Keratinocyte (primary cell): Measurements from ENCODE around the gene DAB1. TPM values are rescaled to one million over a fixed set of nuclear protein-coding genes. Genes with fewer than 3 reads are reported as not detected.

Experiments
- DNase-seq: peaks from one replicate; pipeline ENCODE4 v3.0.0-alpha.2; 2011; ENCODE audit warnings: low read depth, missing footprints, low spot score
- FAIRE-seq: peaks from 2 replicates; lab custom pipeline; 2011; peaks lifted over from hg19 to GRCh38; lab: Jason Lieb, UNC
- H2AFZ ChIP-seq: 2 replicates; pipeline ENCODE4 v1.6.0; 2012; ENCODE audit warnings: low read length, control low read depth, inconsistent platforms; ENCODE audit not compliant: control insufficient read depth
- H3K27ac ChIP-seq: 2 replicates; pipeline ENCODE4 v1.5.1; 2011; ENCODE audit warnings: low read length; ENCODE audit not compliant: control insufficient read depth, insufficient read depth
- H3K27me3 ChIP-seq: 3 replicates; pipeline ENCODE4 v1.6.0; 2011; ENCODE audit warnings: low read length; ENCODE audit not compliant: control insufficient read depth, insufficient read depth; ENCODE audit errors: extremely low read depth
- H3K36me3 ChIP-seq, 2 experiments: 2 replicates in 1 of 2; 3 replicates in 1 of 2; pipeline ENCODE4 v1.5.1; 2011; ENCODE audit warnings: low read length in 2 of 2, mild to moderate bottlenecking in 1 of 2; ENCODE audit not compliant: control insufficient read depth in 2 of 2, insufficient read depth in 2 of 2; ENCODE audit errors: extremely low read depth in 1 of 2
- H3K4me1 ChIP-seq: 3 replicates; pipeline ENCODE4 v1.5.1; 2011; ENCODE audit warnings: low read length; ENCODE audit not compliant: control insufficient read depth, insufficient read depth; ENCODE audit errors: extremely low read depth
- H3K4me2 ChIP-seq: 3 replicates; pipeline ENCODE4 v1.6.0; 2011; ENCODE audit warnings: low read depth, low read length; ENCODE audit not compliant: control insufficient read depth, insufficient read depth; ENCODE audit errors: extremely low read depth
- H3K4me3 ChIP-seq, 3 experiments: fragments of 200-600 bp in 1 of 3; sonication (generic) in 1 of 3; 2 replicates in 2 of 3; 3 replicates in 1 of 3; pipeline ENCODE4 v1.5.1; 2011 to 2016; ENCODE audit warnings: low read length in 3 of 3, mild to moderate bottlenecking in 3 of 3, control low read depth in 2 of 3, inconsistent platforms in 1 of 3, low read depth in 1 of 3, mixed read lengths in 1 of 3, mixed run types in 1 of 3, moderate library complexity in 1 of 3; ENCODE audit not compliant: control insufficient read depth in 2 of 3, insufficient read depth in 2 of 3; ENCODE audit errors: extremely low read depth in 1 of 3
- H3K79me2 ChIP-seq: 2 replicates; pipeline ENCODE4 v1.6.0; 2012; ENCODE audit warnings: low read length; ENCODE audit not compliant: control insufficient read depth, insufficient read depth
- H3K9ac ChIP-seq: 3 replicates; pipeline ENCODE4 v1.6.0; 2011; ENCODE audit warnings: low read length; ENCODE audit not compliant: control insufficient read depth, insufficient read depth; ENCODE audit errors: extremely low read depth
- H3K9me1 ChIP-seq: 3 replicates; pipeline ENCODE4 v1.6.0; 2011; ENCODE audit warnings: low read length; ENCODE audit not compliant: control insufficient read depth, insufficient read depth; ENCODE audit errors: extremely low read depth
- H3K9me3 ChIP-seq: 2 replicates; pipeline ENCODE4 v1.5.1; 2012; ENCODE audit warnings: low read depth, low read length; ENCODE audit not compliant: control insufficient read depth
- H4K20me1 ChIP-seq: 3 replicates; pipeline ENCODE4 v1.6.0; 2011; ENCODE audit warnings: low read length; ENCODE audit not compliant: control insufficient read depth, insufficient read depth; ENCODE audit errors: extremely low read depth
- EZH2 ChIP-seq: IDR thresholded peaks from one replicate; pipeline ENCODE4 v1.6.1; 2012; ENCODE audit warnings: inconsistent platforms, mild to moderate bottlenecking, low read length, moderate library complexity
- dilution Hi-C: fragments of 300-500 bp; cut with MboI; formaldehyde crosslinking; loops from one replicate; pipeline ENCODE4 v1.7.0; 2020; ENCODE audit warnings: low sequenced_read_pairs; ENCODE audit not compliant: extremely low pct_ligation_motif_present
- polyA plus RNA-seq, 5 experiments: library from polyadenylated mRNA; depleted of rRNA in 3 of 5; stranded (reverse) in 3 of 5; stranded (forward) in 1 of 5; unstranded in 1 of 5; fragments of >200 nt; gene quantifications; 1 replicate in 1 of 5; 2 replicates in 3 of 5; 3 replicates in 1 of 5; pipeline versions ENCODE4 v1.2.1 to v1.2.3, GENCODE V29; 2011 to 2012; ENCODE audit warnings: missing spikeins in 2 of 5, low read depth in 1 of 5, low replicate concordance in 1 of 5
- TF ChIP-seq, protein P1 (sequence below), 3 experiments: IDR thresholded peaks in 1 of 3; conservative IDR thresholded peaks in 1 of 3; optimal IDR thresholded peaks in 1 of 3; 2 replicates in 2 of 3; 3 replicates in 1 of 3; pipeline versions ENCODE3 to v1.5.1; 2011; ENCODE audit warnings: low read length in 3 of 3, mild to moderate bottlenecking in 3 of 3, moderate library complexity in 2 of 3, control low read depth in 1 of 3, inconsistent platforms in 1 of 3; ENCODE audit not compliant: insufficient read depth in 2 of 3; ENCODE audit errors: extremely low read depth in 1 of 3

The DAB1 gene
- polyA plus RNA-seq, 1 donor (not counting 4 experiments of a cell fraction or from before 2014, with no cell fraction given): 0.01 TPM

DNA sequence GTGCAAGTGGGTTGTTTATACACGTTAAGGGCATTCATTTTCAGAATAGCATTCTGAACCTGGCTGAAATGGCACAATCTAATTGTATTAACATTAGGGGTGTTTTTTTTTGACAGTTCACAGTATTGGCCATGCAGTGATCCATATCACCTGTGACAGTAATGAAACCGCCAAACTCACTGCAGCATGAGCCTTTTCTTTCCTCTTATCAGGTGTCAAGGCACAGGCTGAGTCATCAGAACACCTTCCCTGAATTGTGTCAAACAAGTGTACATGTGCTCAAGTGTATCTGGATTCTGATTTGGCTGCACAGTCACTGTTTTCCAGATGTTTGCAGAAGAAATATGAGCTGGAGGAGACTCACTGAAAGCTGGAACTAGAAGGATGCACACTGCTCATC lies 410.3 kb downstream of the DAB1 start:
- DNase-seq: no peak
- Histone ChIP-seq H2AFZ (no peak overlapping the region), H3K4me2 (no peak overlapping the region), H3K9me3 (no peaks in the 10 kb centered on the region), H3K27me3 (no peaks in the 10 kb centered on the region), H3K36me3 (no peaks in the 10 kb centered on the region), H3K9ac (no peak overlapping the region), H3K27ac (no peak overlapping the region), H3K9me1 (no peaks in the 10 kb centered on the region), H3K4me3 (no peak overlapping the region), H3K4me1 (no peaks in the 10 kb centered on the region), H3K79me2 (no peaks in the 10 kb centered on the region), H4K20me1 (no peaks in the 10 kb centered on the region)
- no peak for FAIRE-seq
- no peak for TF ChIP-seq EZH2
- TF ChIP-seq, protein P1, sequence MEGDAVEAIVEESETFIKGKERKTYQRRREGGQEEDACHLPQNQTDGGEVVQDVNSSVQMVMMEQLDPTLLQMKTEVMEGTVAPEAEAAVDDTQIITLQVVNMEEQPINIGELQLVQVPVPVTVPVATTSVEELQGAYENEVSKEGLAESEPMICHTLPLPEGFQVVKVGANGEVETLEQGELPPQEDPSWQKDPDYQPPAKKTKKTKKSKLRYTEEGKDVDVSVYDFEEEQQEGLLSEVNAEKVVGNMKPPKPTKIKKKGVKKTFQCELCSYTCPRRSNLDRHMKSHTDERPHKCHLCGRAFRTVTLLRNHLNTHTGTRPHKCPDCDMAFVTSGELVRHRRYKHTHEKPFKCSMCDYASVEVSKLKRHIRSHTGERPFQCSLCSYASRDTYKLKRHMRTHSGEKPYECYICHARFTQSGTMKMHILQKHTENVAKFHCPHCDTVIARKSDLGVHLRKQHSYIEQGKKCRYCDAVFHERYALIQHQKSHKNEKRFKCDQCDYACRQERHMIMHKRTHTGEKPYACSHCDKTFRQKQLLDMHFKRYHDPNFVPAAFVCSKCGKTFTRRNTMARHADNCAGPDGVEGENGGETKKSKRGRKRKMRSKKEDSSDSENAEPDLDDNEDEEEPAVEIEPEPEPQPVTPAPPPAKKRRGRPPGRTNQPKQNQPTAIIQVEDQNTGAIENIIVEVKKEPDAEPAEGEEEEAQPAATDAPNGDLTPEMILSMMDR (optimal IDR thresholded peaks at IDR 0.05 in 1 of 3, IDR thresholded peaks at IDR 0.05 in 1 of 3, conservative IDR thresholded peaks at IDR 0.05 in 1 of 3; ENCODE audit: extremely low read depth in 1 of 3, insufficient read depth in 2 of 3, low read length in 3 of 3): no peak
- dilution Hi-C loops: no loop called here

DNA sequence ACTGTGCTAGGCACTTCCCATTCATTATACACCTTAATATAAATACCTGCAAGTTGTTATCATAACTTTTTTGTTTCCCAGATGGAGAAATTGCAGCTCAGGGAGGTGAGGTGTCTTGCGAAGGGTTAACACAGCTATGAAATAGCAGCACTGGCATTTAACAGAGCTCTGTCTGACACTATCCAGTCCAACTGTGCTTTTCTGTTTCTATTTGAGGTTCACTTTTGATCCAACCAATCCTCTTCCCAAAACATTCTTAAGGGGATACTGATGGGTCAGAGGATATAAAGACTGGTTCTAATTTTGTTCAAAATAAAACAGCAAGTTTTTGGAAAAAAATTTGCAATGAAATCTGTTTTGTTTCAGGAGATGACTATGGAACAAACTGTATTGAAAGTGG lies 411.5 kb downstream of the DAB1 start:
- dilution Hi-C loops: no loop called here
- no peaks in the 10 kb centered on the region for H3K27me3 ChIP-seq

More for the DNA sequence above, 411.5 kb downstream of the DAB1 start:
- Histone ChIP-seq H3K4me2 (no peak overlapping the region), H3K9ac (no peak overlapping the region), H4K20me1 (no peaks in the 10 kb centered on the region), H3K79me2 (no peaks in the 10 kb centered on the region), H3K36me3 (no peaks in the 10 kb centered on the region), H3K4me3 (no peak overlapping the region), H3K9me3 (no peaks in the 10 kb centered on the region), H3K9me1 (no peaks in the 10 kb centered on the region), H3K4me1 (no peaks in the 10 kb centered on the region), H2AFZ (no peak overlapping the region), H3K27ac (no peak overlapping the region)
- DNase-seq (no peak), FAIRE-seq (no peak)
- no peak for TF ChIP-seq EZH2
- TF ChIP-seq, protein P1 (optimal IDR thresholded peaks at IDR 0.05 in 1 of 3, IDR thresholded peaks at IDR 0.05 in 1 of 3, conservative IDR thresholded peaks at IDR 0.05 in 1 of 3; ENCODE audit: extremely low read depth in 1 of 3, insufficient read depth in 2 of 3, low read length in 3 of 3): no peak
